ENCODE data around the gene VRTN. TPM values are rescaled to one million over a fixed set of nuclear protein-coding genes. Genes with fewer than 3 reads are reported as not detected.

Gene VRTN
- total and polyA plus RNA-seq, 9 of the 15 experiments (the other 6 are each of a cell fraction or from before 2014, with no cell fraction given): 0.05 to 0.09 (median 0.06) TPM; not detected in 6

DNA sequence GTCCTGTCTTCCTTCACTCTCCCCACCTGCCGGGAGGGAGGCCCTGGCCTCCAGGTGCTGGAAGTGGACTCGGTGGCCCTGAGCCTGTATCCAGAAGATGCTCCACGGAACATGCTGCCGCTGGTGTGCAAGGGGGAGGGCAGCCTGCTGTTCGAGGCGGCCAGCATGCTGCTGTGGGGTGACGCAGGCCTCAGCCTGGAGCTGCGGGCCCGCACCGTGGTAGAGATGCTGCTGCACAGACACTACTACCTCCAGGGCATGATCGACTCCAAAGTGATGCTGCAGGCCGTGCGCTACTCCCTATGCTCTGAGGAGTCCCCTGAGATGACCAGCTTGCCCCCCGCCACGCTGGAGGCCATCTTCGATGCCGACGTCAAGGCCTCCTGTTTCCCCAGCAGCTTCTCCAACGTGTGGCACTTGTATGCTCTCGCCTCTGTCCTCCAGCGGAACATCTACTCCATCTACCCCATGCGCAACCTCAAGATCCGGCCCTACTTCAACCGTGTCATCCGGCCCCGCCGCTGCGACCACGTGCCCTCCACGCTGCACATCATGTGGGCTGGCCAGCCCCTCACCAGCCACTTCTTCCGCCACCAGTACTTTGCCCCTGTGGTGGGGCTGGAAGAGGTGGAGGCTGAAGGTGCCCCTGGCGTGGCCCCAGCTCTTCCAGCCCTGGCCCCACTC lies 8.8 kb downstream of the VRTN start (continued):
- TF ChIP-seq BRF1 (IDR thresholded peaks at IDR 0.05; ENCODE audit: borderline replicate concordance, extremely low read depth, insufficient read length) (no peak), PTRF (tag; IDR thresholded peaks at IDR 0.05) (no peak), E2F3 (CRISPR knock-in tag; IDR thresholded peaks at IDR 0.05) (no peak), ZNF239 (CRISPR knock-in tag; IDR thresholded peaks at IDR 0.05) (no peak)
- TF ChIP-seq, protein P1, sequence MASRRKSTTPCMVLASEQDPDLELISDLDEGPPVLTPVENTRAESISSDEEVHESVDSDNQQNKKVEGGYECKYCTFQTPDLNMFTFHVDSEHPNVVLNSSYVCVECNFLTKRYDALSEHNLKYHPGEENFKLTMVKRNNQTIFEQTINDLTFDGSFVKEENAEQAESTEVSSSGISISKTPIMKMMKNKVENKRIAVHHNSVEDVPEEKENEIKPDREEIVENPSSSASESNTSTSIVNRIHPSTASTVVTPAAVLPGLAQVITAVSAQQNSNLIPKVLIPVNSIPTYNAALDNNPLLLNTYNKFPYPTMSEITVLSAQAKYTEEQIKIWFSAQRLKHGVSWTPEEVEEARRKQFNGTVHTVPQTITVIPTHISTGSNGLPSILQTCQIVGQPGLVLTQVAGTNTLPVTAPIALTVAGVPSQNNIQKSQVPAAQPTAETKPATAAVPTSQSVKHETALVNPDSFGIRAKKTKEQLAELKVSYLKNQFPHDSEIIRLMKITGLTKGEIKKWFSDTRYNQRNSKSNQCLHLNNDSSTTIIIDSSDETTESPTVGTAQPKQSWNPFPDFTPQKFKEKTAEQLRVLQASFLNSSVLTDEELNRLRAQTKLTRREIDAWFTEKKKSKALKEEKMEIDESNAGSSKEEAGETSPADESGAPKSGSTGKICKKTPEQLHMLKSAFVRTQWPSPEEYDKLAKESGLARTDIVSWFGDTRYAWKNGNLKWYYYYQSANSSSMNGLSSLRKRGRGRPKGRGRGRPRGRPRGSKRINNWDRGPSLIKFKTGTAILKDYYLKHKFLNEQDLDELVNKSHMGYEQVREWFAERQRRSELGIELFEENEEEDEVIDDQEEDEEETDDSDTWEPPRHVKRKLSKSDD (conservative IDR thresholded peaks at IDR 0.05; ENCODE audit: low read length): no peak

DNA sequence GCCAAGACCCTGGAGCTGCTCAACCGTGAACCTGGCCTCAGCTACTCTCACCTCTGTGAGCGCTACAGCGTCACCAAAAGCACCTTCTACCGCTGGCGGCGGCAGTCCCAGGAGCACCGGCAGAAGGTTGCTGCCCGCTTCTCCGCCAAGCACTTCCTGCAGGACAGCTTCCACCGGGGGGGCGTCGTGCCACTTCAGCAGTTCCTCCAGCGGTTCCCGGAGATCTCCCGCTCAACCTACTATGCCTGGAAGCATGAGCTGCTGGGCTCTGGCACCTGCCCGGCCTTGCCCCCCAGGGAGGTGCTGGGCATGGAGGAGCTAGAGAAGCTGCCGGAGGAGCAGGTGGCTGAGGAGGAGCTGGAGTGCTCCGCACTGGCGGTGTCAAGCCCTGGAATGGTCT lies 9.3 kb downstream of the VRTN start:
- Histone ChIP-seq H2AFZ (ENCODE audit: low read depth, low read length) (no peak overlapping the region), H3K79me2 (ENCODE audit: control insufficient read depth, insufficient read depth, low read length) (no peaks in the 10 kb centered on the region), H3K4me1 (replicated peaks in 1 of 2; ENCODE audit: control insufficient read depth in 2 of 2, insufficient read depth in 2 of 2, low read length in 2 of 2) (peaks cover 0 to 9% of the 10 kb centered on the region in 2 experiments; a peak in 2 of 5 replicates), H3K27ac (ENCODE audit: extremely low read depth, low read depth, low read length) (no peak overlapping the region), H3K4me3 (no peak overlapping the region), H3K27me3 (ENCODE audit: control insufficient read depth in 2 of 2, insufficient read depth in 2 of 2, low read length in 2 of 2) (peaks cover 7 to 28% of the 10 kb centered on the region in 2 experiments; a peak in 3 of 5 replicates), H3K36me3 (ENCODE audit: control insufficient read depth, insufficient read depth, low read length) (no peaks in the 10 kb centered on the region), H3K9me3 (replicated peaks; ENCODE audit: control insufficient read depth, insufficient read depth, low read depth, low read length) (no peaks in the 10 kb centered on the region), H4K20me1 (replicated peaks; ENCODE audit: control insufficient read depth, insufficient read depth, low read length) (no peaks in the 10 kb centered on the region), H3K9me1 (ENCODE audit: control insufficient read depth, insufficient read depth, low read length) (no peaks in the 10 kb centered on the region), H3K9ac (ENCODE audit: insufficient read depth in 1 of 2, low read depth in 2 of 2, low read length in 2 of 2) (no peak overlapping the region), H3K4me2 (ENCODE audit: insufficient read depth, low read length) (no peak overlapping the region)
- ATAC-seq (no peak), FAIRE-seq (no peak), DNase-seq (ENCODE audit: extremely low read depth in 1 of 4, low spot score in 3 of 4) (no peak)
- 3% methylated on average over 12 of the region's 19 CpGs for WGBS (ENCODE audit: insufficient coverage, low coverage, missing lambda C conversion rate)
- intact Hi-C loops (cut with micrococcal nuclease): no loop called here
- POLR2A ChIA-PET: no interaction called here
- CTCF ChIA-PET (ENCODE audit: low intra/inter-chr PET ratio): no interaction called here
- TF ChIP-seq NR4A1 (CRISPR knock-in tag; IDR thresholded peaks at IDR 0.05) (no peak), NR4A1 (tag; IDR thresholded peaks at IDR 0.05) (no peak), GATAD2B (IDR thresholded peaks at IDR 0.05; ENCODE audit: borderline replicate concordance) (no peak), L3MBTL2 (IDR thresholded peaks at IDR 0.05) (0 out of 2 replicates have a peak, but pooled peaks have one; percentile 3), HCFC1 (IDR thresholded peaks at IDR 0.05; ENCODE audit: low read depth, low read length) (no peak)
- TF ChIP-seq, protein P2, sequence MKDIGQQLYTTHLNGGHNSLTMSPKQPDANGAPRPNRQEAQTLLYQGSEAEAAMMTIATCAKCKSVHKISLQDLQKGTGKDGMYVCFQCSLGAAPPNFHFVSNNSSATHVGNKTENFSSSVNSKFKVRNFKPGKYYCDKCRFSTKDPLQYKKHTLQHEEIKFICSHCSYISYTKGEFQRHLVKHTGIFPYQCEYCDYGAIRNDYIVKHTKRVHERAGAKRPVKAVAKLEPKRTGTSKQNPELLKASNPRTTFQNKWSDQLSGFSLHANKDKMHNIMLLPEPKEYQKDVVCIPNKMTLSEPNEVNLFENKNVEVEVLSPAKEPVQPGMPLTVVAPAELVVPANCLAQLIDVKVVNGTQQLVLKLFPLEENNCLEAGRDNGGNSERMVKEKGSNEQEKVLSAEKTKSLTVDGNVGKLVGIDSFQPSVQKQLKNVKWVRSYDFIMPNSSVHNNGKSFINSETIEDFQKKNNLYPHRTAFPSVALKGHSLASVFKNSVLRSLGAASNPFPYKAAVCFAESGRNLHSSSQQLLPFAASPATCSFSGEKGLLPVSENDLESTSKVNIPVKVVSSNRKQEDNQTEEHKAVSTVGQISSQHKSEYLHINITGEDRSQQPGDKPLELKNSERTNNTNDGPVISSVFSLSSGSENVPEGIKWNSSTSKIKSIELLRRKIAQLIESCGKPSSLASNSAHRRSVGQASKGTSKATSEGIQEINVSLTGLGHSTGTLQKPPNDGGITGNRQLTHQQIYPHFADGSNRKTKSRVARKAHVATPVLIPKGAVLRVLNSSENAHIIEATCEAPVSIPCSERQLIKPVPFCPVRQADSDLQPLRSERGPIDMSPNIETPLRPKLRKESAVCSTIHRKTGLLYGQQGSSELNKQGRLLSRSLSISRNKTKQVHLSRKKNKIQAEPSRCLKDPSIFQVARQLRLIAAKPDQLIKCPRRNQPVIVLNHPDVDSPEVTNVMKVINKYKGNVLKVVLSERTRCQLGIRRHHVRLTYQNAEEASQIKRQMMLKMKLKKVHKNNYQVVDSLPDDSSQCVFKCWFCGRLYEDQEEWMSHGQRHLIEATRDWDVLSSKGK (CRISPR knock-in tag; IDR thresholded peaks at IDR 0.05): no peak
- TF ChIP-seq, protein P3, sequence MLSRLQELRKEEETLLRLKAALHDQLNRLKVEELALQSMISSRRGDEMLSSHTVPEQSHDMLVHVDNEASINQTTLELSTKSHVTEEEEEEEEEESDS (CRISPR knock-in tag; IDR thresholded peaks at IDR 0.05): no peak
- in situ Hi-C loops (cut with MboI): no loop called here
- no TSS peak for BruUV-seq (replicated peaks)
